ENCODE measurements around the gene FGGY.

FGGY gene

GRCh38 chr1:59751801-59752200 lies 454.9 kb downstream of the FGGY start:
- no peak for DNase-seq

- no peak for DNase-seq
Measured at GRCh38 chr1:59752556-59753414, 455.9 kb downstream of the FGGY start.

- DNase-seq = no peak
Measured at GRCh38 chr1:59755069-59755685, 458.3 kb downstream of the FGGY start.

- no peak for DNase-seq
Measured at GRCh38 chr1:59757197-59757747, 460.4 kb downstream of the FGGY start.

GRCh38 chr1:59759156-59759925 lies 462.4 kb downstream of the FGGY start:
- peak; percentile 39 for DNase-seq

- DNase-seq = no peak
Measured at GRCh38 chr1:59761443-59761842, 464.5 kb downstream of the FGGY start.

GRCh38 chr1:59763418-59763817 lies 466.5 kb downstream of the FGGY start:
- DNase-seq = no peak

GRCh38 chr1:59765011-59765730 lies 468.3 kb downstream of the FGGY start:
- no peak for DNase-seq

- no peak for DNase-seq
Measured at GRCh38 chr1:59766227-59766855, 469.4 kb downstream of the FGGY start.

GRCh38 chr1:59767119-59767518 lies 470.2 kb downstream of the FGGY start:
- DNase-seq = no peak

- DNase-seq = no peak
Measured at GRCh38 chr1:59768792-59769735, 472.2 kb downstream of the FGGY start.

- no peak for DNase-seq
Measured at GRCh38 chr1:59769736-59770095, 472.8 kb downstream of the FGGY start.

GRCh38 chr1:59771361-59771760 lies 474.5 kb downstream of the FGGY start:
- DNase-seq = no peak

GRCh38 chr1:59775480-59775879 lies 478.6 kb downstream of the FGGY start:
- DNase-seq = no peak

- no peak for DNase-seq
Measured at GRCh38 chr1:59776960-59777852, 480.3 kb downstream of the FGGY start.

GRCh38 chr1:59779949-59780348 lies 483.1 kb downstream of the FGGY start:
- DNase-seq = no peak

GRCh38 chr1:59788825-59789224 lies 491.9 kb downstream of the FGGY start:
- no peak for DNase-seq

- DNase-seq = no peak
Measured at GRCh38 chr1:59798600-59798999, 501.7 kb downstream of the FGGY start.

GRCh38 chr1:59803458-59804038 lies 506.7 kb downstream of the FGGY start:
- DNase-seq = no peak

- DNase-seq = no peak
Measured at GRCh38 chr1:59804301-59804700, 507.4 kb downstream of the FGGY start.

All from effector CD8-positive, alpha-beta T cell (primary cell).